Left hindlimb (tissue), 1 donor: ENCODE data around the gene RFX3.
"Not testable (repeated sequence)": the region's sequence is repeated elsewhere in the genome, so short reads cannot be mapped to it uniquely, and the experiment has no call there.

Experiments used
- DNase-seq: peaks from one replicate; pipeline ENCODE4 v3.0.0-alpha.2; 2018

The RFX3 gene

DNA sequence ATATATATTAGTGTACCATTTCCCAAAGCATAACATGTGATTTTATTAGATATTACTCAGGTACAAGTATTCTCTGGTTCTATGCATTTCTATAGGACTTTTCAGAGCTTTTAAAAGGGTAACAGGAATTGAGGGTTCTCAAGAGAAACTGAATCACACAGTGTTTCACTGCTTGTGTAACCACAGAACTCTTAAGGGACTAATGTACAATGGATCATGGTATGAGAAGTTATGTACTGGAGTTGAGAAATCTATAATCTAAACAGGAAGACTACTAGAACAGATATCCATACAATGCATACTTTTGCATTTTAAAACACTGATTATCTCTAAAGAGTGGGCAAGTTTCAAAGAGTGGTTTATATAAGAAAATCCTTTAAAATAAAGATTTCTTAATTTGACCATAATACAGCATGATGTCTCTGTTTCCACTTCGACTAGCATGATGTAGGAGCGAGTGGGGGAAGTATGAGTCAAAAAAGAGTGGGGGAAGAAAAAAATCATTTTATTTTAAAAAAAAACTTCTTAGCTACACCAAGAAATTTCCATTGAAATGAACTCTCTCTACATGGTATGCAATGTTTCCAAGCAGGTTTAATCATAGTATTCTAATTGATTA, 183.5 kb downstream of the RFX3 start:
- no peak for DNase-seq

DNA sequence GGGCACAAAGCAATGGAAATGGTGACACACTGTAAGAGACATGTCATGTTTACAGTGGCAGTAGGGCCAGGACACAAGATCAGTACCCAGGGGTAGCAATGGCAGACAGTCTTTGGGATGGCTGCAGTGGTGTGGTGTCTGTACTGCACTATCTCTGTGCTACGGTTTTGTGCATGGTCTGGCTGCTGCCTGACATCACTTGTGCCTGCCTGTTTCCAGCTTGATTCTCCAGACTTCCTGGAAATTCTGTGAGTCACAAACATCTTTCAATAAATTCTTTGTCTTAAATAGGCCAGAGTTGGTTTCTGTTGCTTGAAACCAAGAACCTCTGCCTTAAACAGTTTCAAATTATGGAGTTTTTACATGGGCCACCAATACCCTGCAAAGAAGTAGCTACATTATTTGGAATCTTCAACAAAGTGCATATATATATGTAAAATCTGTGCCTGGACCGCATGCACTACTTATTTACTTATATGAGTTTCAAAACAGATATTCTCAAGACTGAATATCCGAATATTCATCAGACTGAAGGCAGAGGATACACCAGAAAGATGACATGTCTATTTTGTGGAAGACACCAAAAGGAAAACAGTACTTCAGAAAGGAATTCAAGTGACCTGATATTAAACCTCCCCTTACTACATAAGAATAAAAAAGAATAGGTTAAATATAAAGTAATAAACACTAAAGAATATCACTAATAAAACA, 188.1 kb downstream of the RFX3 start:
- DNase-seq = no peak

GRCh38 chr9:3336951-3337350, 188.8 kb downstream of the RFX3 start:
- no peak for DNase-seq

- DNase-seq = no peak
These were observed 193.0 kb downstream of the RFX3 start for GRCh38 chr9:3332802-3333201.

DNA sequence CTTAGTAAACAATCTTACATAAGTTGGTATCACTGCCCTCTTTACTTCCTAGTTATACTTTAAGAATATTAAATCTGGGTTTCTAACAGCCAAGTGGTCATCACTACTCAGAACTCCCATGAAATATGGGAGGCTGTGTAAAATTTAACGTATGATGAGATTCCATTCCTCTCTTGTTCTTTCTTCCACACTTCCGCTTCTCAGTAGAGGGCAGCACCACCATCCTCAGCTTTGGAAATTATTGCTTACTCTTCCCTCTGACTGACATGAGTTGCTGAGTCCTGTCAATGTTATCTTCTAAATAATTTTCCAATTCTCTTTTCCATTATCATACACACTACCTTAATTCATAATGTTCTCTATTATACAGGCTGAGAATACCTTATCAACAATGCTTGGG, 194.0 kb downstream of the RFX3 start:
- DNase-seq = no peak

DNA sequence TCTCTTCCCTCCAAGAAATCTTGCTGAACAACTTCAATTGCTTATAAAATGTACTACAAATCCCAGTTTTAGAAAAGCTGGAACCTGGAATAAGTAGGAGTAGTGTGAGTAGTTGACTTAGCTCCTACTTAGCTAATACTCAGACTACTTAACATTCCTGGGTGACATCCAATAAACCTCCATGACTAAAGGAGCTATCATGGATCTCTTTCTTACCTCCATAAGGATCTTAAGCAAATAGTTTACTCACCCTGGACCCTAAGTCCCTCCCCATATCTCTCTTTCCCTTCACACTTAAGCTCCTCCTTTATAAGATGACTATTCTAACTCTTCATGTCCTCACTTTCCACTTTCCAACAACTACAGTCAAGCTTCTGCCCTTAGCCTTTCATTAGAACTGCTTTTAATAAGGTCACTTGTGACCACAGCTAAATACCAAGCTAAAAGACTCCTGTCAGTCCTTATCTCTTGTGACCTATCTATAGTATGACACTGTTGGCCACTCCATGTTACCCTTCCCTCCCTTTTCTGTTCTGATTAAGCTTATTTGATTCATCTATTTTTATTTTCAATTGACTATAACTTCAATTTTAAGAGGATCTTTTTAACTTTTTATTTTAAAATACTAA, 194.9 kb downstream of the RFX3 start:
- no peak for DNase-seq

- DNase-seq = no peak
These were observed 196.4 kb downstream of the RFX3 start for GRCh38 chr9:3329361-3329760.

GRCh38 chr9:3323714-3324113, 202.1 kb downstream of the RFX3 start:
- DNase-seq = no peak

GRCh38 chr9:3321186-3321585, 204.6 kb downstream of the RFX3 start:
- no peak for DNase-seq

DNA sequence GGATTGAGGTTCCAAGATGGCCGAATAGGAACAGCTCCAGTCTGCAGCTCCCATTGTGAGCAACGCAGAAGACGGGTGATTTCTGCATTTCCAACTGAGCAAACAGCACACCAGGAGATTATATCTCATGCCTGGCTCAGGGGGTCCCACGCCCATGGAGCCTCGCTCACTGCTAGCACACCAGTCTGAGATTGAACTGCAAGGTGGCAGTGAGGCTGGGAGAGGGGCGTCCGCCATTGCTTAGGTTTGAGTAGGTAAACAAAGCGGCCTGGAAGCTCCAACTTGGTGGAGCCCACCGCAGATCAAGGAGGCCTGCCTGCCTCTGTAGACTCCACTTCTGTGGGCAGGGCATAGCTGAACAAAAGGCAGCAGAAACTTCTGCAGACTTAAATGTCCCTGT, 213.2 kb downstream of the RFX3 start:
- DNase-seq = not testable (repeated sequence)

DNA sequence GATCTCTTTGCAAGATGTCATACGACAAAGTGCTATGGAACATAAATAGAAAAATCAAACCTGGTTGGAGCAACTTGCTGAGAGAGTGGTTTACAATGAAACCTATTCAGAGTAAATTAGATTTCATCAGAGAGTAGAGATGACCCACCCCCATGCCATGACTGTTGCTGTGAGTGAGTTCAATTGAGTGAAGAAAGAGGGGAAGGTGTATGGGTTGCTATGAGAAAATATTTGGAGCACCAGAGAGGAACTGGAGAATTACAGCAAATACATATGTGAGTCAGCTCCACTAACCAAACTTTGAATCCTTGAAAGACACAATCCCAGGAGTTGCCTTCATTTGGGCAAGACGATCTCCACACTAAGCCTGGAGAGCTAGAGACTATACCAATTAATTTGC, 217.2 kb downstream of the RFX3 start:
- DNase-seq = no peak

- not testable (repeated sequence) for DNase-seq
These were observed 221.4 kb downstream of the RFX3 start for GRCh38 chr9:3304388-3304787.

- no peak for DNase-seq
These were observed 225.9 kb downstream of the RFX3 start for GRCh38 chr9:3299872-3300271.

- no peak for DNase-seq
These were observed 229.3 kb downstream of the RFX3 start for GRCh38 chr9:3296536-3296935.

GRCh38 chr9:3292311-3292710, 233.5 kb downstream of the RFX3 start:
- no peak for DNase-seq

DNA sequence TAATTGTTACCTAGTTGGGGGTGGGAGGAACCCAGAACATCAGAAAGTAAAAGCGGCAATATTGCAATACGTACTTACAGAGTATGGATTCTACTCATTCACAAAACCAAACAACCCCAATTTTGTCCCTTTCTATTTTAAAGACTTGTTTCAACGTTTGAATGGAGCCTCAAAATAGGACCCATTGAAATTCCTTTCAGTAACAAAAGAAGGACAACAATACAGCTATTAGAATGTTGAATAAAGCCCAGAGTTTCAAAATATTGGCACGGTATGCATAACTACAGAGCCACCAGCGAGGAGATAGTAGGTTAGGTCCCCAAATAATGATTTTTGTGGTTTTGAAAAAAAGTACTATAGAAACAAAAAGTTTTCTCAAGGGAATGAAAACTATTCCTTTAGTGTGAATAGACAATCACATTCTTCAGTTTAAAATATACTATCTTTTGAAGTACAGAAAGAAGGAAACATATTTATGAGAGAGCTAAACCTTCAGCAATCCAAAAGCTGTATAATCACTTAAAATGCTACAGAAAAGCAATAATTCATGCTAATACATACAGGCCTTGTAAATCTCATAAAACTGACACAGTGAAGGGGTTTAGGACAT, 235.5 kb downstream of the RFX3 start:
- DNase-seq = no peak

DNA sequence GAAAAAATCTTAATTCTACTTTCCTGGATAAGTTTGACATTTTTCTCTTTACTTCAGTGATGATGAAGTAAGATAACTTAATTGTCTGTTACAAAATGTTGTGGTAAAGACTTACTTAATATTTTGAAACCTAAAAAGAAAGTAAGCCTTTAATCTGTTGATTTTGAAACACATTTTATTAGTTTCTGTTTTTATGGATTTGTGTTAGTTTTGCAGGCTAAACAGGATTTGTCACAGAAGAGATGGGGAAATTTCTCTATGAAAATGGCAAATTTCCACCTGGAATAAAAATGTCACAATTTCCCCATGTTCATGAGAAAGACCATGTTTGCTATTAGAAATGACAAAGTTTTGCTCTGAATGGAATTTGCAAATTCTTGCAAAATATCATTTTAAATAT, 237.1 kb downstream of the RFX3 start:
- no peak for DNase-seq

DNA sequence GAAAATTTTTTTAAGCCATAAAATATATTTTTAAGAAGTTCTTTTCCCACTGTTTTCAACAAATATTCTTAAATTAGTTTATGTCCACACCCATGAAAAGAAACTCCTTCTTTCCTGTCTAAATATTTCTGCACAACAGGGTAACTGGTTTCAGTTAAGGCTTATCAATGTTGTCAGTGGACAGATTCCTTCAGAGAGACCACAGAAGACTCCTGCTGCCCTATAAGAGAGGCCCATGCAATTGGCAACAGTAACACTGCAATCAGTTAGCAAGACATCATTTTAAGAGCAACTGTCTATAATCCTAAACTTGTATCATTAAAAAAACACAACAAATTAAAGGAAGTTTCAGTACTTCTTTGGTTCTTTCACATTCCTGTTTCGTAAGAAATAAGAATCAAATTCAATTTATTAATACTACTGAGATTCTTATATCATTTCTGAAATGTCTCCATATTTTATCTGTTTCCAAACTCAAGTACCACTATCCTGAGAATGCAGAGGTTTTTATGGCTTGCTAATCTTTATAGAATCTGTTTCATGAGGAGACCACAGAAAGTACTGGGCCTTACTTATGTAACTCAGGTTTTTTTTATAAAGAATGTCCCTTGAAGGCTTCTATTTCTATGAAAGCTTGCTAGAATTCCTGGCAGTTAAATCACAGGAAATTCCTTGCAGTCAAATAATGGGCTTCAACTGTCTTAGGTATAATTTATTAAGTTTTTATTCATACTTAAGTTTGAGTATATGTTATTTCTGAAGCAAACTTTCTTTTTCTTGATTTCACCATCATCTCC, 240.2 kb downstream of the RFX3 start:
- DNase-seq = no peak

DNA sequence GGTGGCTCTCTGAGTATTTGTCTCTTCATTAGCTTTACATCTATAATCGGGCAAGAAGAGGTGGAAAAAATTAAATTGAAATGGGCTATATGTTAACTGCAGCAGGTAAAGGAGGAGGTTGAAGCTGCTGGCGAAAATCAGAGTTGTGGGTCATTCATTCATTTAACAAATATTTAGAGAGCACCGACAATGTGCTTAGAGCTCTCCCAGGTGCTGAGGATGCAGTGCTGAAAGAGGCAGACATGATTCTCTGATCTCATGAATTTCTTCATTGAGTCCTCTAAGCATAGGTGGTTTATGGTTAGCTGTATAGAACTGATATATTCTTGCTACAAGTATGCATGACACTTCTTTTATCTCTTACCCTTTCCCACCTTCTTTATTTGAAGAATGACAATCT, 243.4 kb downstream of the RFX3 start:
- DNase-seq = no peak

- no peak for DNase-seq
These were observed 244.4 kb downstream of the RFX3 start for GRCh38 chr9:3281399-3281798.

DNA sequence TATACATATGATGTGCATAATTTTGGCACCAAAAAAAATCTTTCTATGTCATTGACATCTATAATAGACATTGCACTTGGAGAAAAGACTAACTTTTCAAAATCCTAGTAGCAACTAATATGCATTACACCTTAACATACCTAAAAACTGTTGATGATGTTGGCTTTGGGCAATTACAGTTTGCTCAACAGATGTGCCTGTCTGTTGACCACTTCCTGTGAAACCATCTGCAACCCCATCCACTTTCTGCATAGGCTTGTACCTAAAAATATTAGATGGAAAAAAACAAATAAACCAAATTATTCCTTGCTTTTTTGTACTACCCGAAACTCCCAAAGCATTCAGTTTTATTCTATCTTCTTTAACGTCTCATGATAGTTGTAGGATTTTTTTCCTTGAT, 248.6 kb downstream of the RFX3 start:
- no peak for DNase-seq

DNA sequence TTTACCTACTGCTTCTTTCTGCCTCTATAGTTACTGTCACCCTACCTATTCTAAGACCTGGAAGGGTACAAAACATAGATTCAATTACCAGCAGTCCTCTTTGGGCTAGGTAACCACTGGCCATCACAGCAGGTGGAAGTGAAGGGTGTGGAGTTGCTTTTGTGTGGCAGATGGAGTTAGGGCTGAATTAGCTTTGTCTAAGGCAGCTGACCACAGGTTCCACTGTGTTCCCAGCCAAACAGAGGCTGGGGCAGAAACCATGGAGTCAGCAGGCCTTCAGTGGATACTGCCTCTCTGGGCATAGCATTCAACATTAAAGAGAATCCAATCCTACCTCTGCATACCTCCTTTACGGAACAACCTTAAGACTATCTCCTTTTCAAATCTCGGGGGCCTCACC, 254.2 kb downstream of the RFX3 start:
- no peak for DNase-seq

DNA sequence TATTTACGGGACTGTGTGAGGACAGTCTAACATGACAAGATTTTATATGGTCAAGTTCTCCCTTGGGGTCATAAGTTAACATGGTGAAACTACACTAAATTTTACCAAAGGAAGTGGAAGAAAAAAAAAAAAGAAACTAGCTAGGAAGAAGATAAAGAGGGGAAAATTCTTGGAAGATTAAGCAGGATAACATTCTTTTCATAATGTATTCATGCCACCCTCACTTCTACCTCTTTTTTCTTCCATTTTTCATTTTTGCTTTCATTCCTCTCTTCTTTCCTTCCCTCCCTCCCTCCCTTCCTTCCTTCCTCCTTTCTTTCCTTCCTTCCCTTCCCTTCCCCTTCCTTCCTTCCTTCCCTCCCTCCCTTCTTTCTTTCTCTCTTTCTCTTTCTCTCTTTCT, 254.6 kb downstream of the RFX3 start:
- DNase-seq = no peak
